ENCODE results near the gene ZNF101. TPM values are rescaled to one million over a fixed set of nuclear protein-coding genes. Genes with fewer than 3 reads are reported as not detected.

ZNF101 gene
- total and polyA plus RNA-seq, 8 donors = 2.2 to 9.1 (median 4.5) TPM

GRCh38 chr19:19659646-19660245, 8.9 kb upstream of the ZNF101 start:
- peak in 1 of 2 donors; percentile 7 for DNase-seq

GRCh38 chr19:19661141-19661674, 7.4 kb upstream of the ZNF101 start:
- no peaks in the 10 kb centered on the region for H3K27me3 ChIP-seq
- peaks cover 31 to 41% (median 39%) of the 10 kb centered on the region in 4 donors for H3K36me3 ChIP-seq
- peaks cover 10 to 32% (median 25%) of the 10 kb centered on the region in 4 donors for H3K4me1 ChIP-seq
- H3K9me3 ChIP-seq = no peaks in the 10 kb centered on the region
- intact Hi-C loops (cut with DNase I; ENCODE audit: low total_unique reads) = no loop called here
- peak overlapping the region in 2 of 4 donors; percentile 94 to 99 for H3K4me3 ChIP-seq
- H3K27ac ChIP-seq = no peak overlapping the region
- TF ChIP-seq POLR2AphosphoS5 (IDR thresholded peaks at IDR 0.05) (no peak), EP300 (IDR thresholded peaks at IDR 0.05) (no peak)
- peak in 1 of 2 donors; percentile 10 for DNase-seq
- WGBS, 5 donors = 81 to 91% (median 88%) methylated on average over 10 of the region's 10 CpGs

More at GRCh38 chr19:19659646-19660245, 8.9 kb upstream of the ZNF101 start:
- H3K27me3 ChIP-seq = no peaks in the 10 kb centered on the region
- no peak overlapping the region for H3K27ac ChIP-seq
- H3K4me1 ChIP-seq = peaks cover 10 to 32% (median 25%) of the 10 kb centered on the region in 4 donors
- peaks cover 45 to 55% (median 54%) of the 10 kb centered on the region in 4 donors for H3K36me3 ChIP-seq
- intact Hi-C loops (cut with DNase I; ENCODE audit: low total_unique reads) = no loop called here
- WGBS, 5 donors = 81 to 87% (median 84%) methylated on average over 14 to 17 of the region's 17 CpGs
- H3K4me3 ChIP-seq = no peak overlapping the region
- no peak for TF ChIP-seq EP300 (IDR thresholded peaks at IDR 0.05)
- no peak for TF ChIP-seq CTCF (IDR thresholded peaks at IDR 0.05)
- TF ChIP-seq POLR2AphosphoS5 (IDR thresholded peaks at IDR 0.05) = no peak
- no peak for TF ChIP-seq POLR2A (IDR thresholded peaks at IDR 0.05)
- no peaks in the 10 kb centered on the region for H3K9me3 ChIP-seq

GRCh38 chr19:19661675-19662251, 6.9 kb upstream of the ZNF101 start:
- DNase-seq = peak in 1 of 2 donors; percentile 58

GRCh38 chr19:19662344-19662743, 6.3 kb upstream of the ZNF101 start:
- Histone ChIP-seq H3K27ac (peak overlapping the region in 4 of 5 donors; percentile 86 to 95 (median 92)), H3K27me3 (no peaks in the 10 kb centered on the region), H3K36me3 (peaks cover 19 to 29% (median 28%) of the 10 kb centered on the region in 4 donors), H3K4me1 (peaks cover 10 to 32% (median 26%) of the 10 kb centered on the region in 4 donors), H3K4me3 (peak overlapping the region; percentile 93 to 99 (median 96)), H3K9me3 (no peaks in the 10 kb centered on the region)
- no peak for DNase-seq
- TF ChIP-seq POLR2A (IDR thresholded peaks at IDR 0.05) (no peak), CTCF (IDR thresholded peaks at IDR 0.05) (no peak), EP300 (IDR thresholded peaks at IDR 0.05) (no peak), POLR2AphosphoS5 (IDR thresholded peaks at IDR 0.05) (no peak)
- intact Hi-C loops (cut with DNase I; ENCODE audit: low total_unique reads) = no loop called here
- WGBS, 5 donors = 69 to 81% (median 76%) methylated on average over 8 of the region's 8 CpGs

More at GRCh38 chr19:19661675-19662251, 6.9 kb upstream of the ZNF101 start:
- Histone ChIP-seq H3K4me1 (peaks cover 10 to 32% (median 25%) of the 10 kb centered on the region in 4 donors), H3K4me3 (peak overlapping the region in 2 of 4 donors; percentile 94 to 99), H3K9me3 (no peaks in the 10 kb centered on the region), H3K27ac (peak overlapping the region in 2 of 5 donors; percentile 3 to 95), H3K27me3 (no peaks in the 10 kb centered on the region), H3K36me3 (peaks cover 25 to 35% (median 34%) of the 10 kb centered on the region in 4 donors)
- intact Hi-C loops (cut with DNase I; ENCODE audit: low total_unique reads) = no loop called here
- 70 to 77% (median 75%) methylated on average over 18 of the region's 18 CpGs for WGBS, 5 donors
- no peak for TF ChIP-seq CTCF (IDR thresholded peaks at IDR 0.05)
- TF ChIP-seq POLR2AphosphoS5 (IDR thresholded peaks at IDR 0.05) = no peak
- TF ChIP-seq POLR2A (IDR thresholded peaks at IDR 0.05) = no peak
- TF ChIP-seq EP300 (IDR thresholded peaks at IDR 0.05) = no peak
